ENCODE data around the gene CACNA1S. TPM values are rescaled to one million over a fixed set of nuclear protein-coding genes. Genes with fewer than 3 reads are reported as not detected.

CACNA1S gene
- total RNA-seq = not detected in 2 replicates

- intact Hi-C loops (cut with micrococcal nuclease) = no loop called here
- Mint-ChIP-seq H3K4me3 (no peak within 1 kb of the TSS), H3K36me3 (ENCODE audit: low read depth) (no peaks in the 10 kb centered on the region), H3K27ac (no peak within 1 kb of the TSS), H3K4me1 (peaks cover 4% of the 10 kb centered on the region), H3K9me3 (no peaks in the 10 kb centered on the region), H3K27me3 (peaks cover 37% of the 10 kb centered on the region)
- no peak for DNase-seq
Observed at GRCh38 chr1:201112173-201112731, at the start of gene CACNA1S. Gene CACNA1S (minus strand): TSS chr1:201112426. CDS start chr1:201112339, 87 bp downstream.

DNA sequence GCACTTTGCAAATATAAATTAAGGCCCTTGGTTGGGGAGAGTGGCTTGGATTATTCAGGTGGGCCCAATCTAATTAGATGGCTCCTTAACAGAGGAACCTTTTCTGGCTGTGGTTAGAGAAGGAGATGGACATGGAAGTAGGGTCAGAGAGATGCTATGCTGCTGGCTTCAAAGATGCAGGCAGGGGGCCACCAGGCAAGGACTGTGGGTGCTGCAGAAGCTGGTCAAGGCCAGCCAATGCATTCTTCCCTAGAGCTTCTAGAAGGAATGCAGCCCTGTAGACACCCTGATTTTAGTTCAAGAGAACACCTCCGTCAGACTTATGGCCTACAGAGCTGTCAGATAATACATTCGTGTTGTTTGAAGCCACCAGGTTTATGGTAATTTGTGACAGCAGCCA, 45.7 kb upstream of the CACNA1S start:
- Mint-ChIP-seq H3K36me3 (ENCODE audit: low read depth) (no peaks in the 10 kb centered on the region), H3K4me1 (peaks cover 9% of the 10 kb centered on the region), H3K27me3 (peaks cover 23% of the 10 kb centered on the region), H3K9me3 (no peaks in the 10 kb centered on the region), H3K27ac (no peak overlapping the region), H3K4me3 (no peak overlapping the region)
- no peak for DNase-seq
- intact Hi-C loops (cut with micrococcal nuclease) = no loop called here

GRCh38 chr1:201156819-201157218, 44.6 kb upstream of the CACNA1S start:
- DNase-seq = no peak
- H3K27ac Mint-ChIP-seq = no peak overlapping the region
- intact Hi-C loops (cut with micrococcal nuclease) = no loop called here
- H3K27me3 Mint-ChIP-seq = peaks cover 19% of the 10 kb centered on the region
- peaks cover 1% of the 10 kb centered on the region for H3K36me3 Mint-ChIP-seq (ENCODE audit: low read depth)
- no peak overlapping the region for H3K4me3 Mint-ChIP-seq
- H3K9me3 Mint-ChIP-seq = no peaks in the 10 kb centered on the region
- H3K4me1 Mint-ChIP-seq = peaks cover 13% of the 10 kb centered on the region

GRCh38 chr1:201156346-201156745, 44.1 kb upstream of the CACNA1S start:
- no peak for DNase-seq
- intact Hi-C loops (cut with micrococcal nuclease) = no loop called here
- Mint-ChIP-seq H3K27me3 (peaks cover 19% of the 10 kb centered on the region), H3K27ac (no peak overlapping the region), H3K9me3 (no peaks in the 10 kb centered on the region), H3K4me3 (no peak overlapping the region), H3K36me3 (ENCODE audit: low read depth) (peaks cover 3% of the 10 kb centered on the region), H3K4me1 (peaks cover 13% of the 10 kb centered on the region)

DNA sequence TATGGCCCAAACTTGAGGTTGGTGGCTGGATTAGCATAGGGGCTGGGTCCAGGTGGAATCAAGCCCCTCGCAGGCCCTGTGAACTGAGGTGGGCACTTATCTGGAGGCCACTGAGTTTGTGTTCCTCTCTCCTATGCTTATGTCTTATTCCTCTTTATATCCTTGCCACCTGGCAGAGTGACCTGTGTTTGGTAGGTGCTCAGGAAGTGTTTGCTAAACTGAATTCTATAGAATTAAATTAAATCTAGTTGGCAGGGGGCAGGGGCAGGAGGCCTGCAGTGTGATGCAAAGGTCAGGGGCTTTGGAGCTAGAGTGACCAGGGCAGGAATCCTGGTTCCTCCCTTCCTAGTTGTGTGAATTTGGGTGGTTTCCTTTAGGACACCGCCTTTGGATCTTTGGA, 43.1 kb upstream of the CACNA1S start:
- no peak overlapping the region for H3K4me3 Mint-ChIP-seq
- DNase-seq = no peak
- peaks cover 16% of the 10 kb centered on the region for H3K27me3 Mint-ChIP-seq
- peaks cover 10% of the 10 kb centered on the region for H3K36me3 Mint-ChIP-seq (ENCODE audit: low read depth)
- intact Hi-C loops (cut with micrococcal nuclease) = no loop called here
- H3K9me3 Mint-ChIP-seq = no peaks in the 10 kb centered on the region
- peaks cover 13% of the 10 kb centered on the region for H3K4me1 Mint-ChIP-seq
- H3K27ac Mint-ChIP-seq = no peak overlapping the region

GRCh38 chr1:201154389-201155165, 42.4 kb upstream of the CACNA1S start, which contains the start of gene TMEM9:
Gene TMEM9 (minus strand): TSS chr1:201154474. CDS start chr1:201153923, 551 bp downstream.
- H3K27ac Mint-ChIP-seq = peak within 1 kb of the TSS; percentile 86
- H3K4me1 Mint-ChIP-seq = peaks cover 13% of the 10 kb centered on the region

DNA sequence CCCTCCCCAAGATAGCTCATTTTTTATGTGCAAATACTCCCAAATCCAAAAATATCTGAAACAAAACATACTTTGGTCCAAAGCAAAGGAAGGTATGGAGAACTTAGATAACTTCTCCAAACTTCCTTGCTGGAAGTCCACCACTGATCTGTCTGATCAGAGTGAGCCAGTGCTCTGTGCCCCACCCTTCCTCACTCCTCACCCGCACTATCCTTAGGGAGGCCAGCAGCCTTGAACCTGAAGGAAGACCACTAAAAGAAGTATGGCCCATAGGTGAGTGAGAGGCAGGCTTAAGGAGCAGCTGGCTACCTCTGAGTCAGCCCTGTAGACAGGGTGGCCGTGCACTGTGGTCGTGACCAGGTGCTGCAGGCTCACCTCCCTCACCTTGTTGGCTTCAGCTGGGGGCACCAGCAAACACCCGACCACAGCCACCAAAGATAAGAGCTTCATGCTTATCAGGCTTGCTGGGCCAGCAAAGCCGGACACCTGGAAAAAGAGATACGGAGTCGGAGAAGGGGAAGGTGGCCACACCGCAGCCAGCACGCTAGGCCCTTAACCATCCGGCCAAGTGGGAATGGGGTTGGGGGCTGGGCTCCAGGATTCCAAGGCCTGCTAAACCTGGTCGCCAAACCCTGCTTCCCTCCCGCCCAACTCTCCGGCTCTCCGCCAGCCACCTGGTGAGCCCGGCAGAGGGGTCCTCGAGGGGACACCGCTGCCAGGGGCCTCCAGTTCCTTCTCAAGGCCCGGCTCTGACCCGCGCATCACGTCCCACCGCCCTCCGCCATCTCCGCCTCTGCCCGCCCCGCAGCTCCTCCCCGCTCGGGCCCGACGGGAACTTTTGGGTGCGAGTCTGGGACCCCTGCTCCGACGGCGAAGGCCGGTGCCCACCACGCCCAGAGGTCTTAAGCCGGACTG, 41.5 kb upstream of the CACNA1S start:
- Mint-ChIP-seq H3K9me3 (no peaks in the 10 kb centered on the region), H3K4me3 (peak overlapping the region; percentile 90), H3K4me1 (peaks cover 13% of the 10 kb centered on the region), H3K27me3 (peaks cover 16% of the 10 kb centered on the region), H3K36me3 (ENCODE audit: low read depth) (peaks cover 10% of the 10 kb centered on the region), H3K27ac (peak overlapping the region; percentile 86)
- intact Hi-C loops (cut with micrococcal nuclease) = loop anchor here (1.0 kb wide), 1 partner anchor 18 kb away; no protein-coding TSS in a partner anchor
- no peak for DNase-seq

More at GRCh38 chr1:201154389-201155165, 42.4 kb upstream of the CACNA1S start, which contains the start of gene TMEM9:
- peaks cover 16% of the 10 kb centered on the region for H3K27me3 Mint-ChIP-seq
- peak; percentile 99 for DNase-seq
- H3K4me3 Mint-ChIP-seq = peak within 1 kb of the TSS; percentile 90
- intact Hi-C loops (cut with micrococcal nuclease) = loop anchor here (1.0 kb wide), 1 partner anchor 17 kb away; no protein-coding TSS in a partner anchor
- H3K9me3 Mint-ChIP-seq = no peaks in the 10 kb centered on the region
- peaks cover 10% of the 10 kb centered on the region for H3K36me3 Mint-ChIP-seq (ENCODE audit: low read depth)

DNA sequence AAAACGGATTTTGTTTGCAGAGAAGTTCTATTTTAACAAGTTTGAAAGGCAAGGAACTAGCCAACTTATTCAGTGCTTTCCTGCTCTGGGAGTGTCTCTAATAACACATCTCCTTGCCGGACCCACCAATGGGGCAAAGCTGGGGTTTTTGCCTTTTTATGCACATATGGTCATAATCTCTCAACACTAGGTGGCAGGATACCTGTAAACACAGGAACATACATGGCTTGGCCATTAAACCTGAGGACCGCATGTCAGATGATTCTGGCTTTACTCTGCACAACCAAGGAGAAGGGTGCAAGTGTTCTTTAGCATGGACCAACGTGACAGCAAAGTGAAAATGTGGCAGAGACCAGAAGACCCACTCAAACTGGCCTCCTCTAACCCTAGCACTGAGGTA, 37.2 kb upstream of the CACNA1S start:
- H3K4me1 Mint-ChIP-seq = peaks cover 8% of the 10 kb centered on the region
- DNase-seq = peak; percentile 63
- intact Hi-C loops (cut with micrococcal nuclease) = loop anchor here (1.0 kb wide), 1 partner anchor 74 kb away; no protein-coding TSS in a partner anchor
- H3K4me3 Mint-ChIP-seq = no peak overlapping the region
- H3K36me3 Mint-ChIP-seq (ENCODE audit: low read depth) = peaks cover 12% of the 10 kb centered on the region
- H3K27ac Mint-ChIP-seq = no peak overlapping the region
- H3K9me3 Mint-ChIP-seq = no peaks in the 10 kb centered on the region
- H3K27me3 Mint-ChIP-seq = peaks cover 1% of the 10 kb centered on the region

DNA sequence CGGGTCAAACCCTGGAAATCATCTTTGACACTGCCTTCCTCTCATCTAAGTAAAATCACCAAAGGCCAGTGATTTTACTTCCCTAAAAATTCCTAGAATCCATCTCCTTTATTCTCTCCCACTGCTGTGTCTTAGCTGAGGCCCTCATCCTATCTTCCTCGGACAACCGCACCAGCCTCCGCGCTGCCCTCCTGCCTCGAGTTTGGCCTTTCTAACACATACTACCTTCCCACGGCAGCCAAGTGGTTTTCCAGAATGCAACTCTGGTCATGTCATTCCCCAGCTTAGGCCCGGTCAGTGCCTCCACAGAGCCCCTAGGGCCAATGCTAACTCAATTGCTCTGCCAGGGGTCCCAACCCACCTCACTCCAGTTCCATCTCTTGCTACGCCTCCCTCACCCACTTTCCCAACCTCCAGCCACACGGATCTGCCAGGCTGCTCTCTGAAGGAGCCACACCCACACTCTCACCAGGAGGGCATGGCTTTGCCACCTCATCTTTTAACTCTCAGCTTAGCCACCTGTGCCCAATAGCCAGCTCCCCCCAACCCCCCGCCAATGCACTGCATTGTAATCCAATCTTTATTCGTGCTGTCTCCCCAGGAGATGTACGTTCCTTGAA, 35.3 kb upstream of the CACNA1S start:
- DNase-seq = no peak
- no peaks in the 10 kb centered on the region for H3K27me3 Mint-ChIP-seq

GRCh38 chr1:201146626-201147390, 34.6 kb upstream of the CACNA1S start:
- H3K36me3 Mint-ChIP-seq (ENCODE audit: low read depth) = peaks cover 20% of the 10 kb centered on the region
- no peaks in the 10 kb centered on the region for H3K4me1 Mint-ChIP-seq
- no peaks in the 10 kb centered on the region for H3K9me3 Mint-ChIP-seq
- H3K27me3 Mint-ChIP-seq = no peaks in the 10 kb centered on the region
- intact Hi-C loops (cut with micrococcal nuclease) = no loop called here
- H3K4me3 Mint-ChIP-seq = no peak overlapping the region
- no peak for DNase-seq
- no peak overlapping the region for H3K27ac Mint-ChIP-seq

More for the DNA sequence above, 35.3 kb upstream of the CACNA1S start:
- no peak overlapping the region for H3K4me3 Mint-ChIP-seq
- no peak overlapping the region for H3K27ac Mint-ChIP-seq
- intact Hi-C loops (cut with micrococcal nuclease) = no loop called here
- peaks cover 21% of the 10 kb centered on the region for H3K36me3 Mint-ChIP-seq (ENCODE audit: low read depth)
- no peaks in the 10 kb centered on the region for H3K9me3 Mint-ChIP-seq
- peaks cover 2% of the 10 kb centered on the region for H3K4me1 Mint-ChIP-seq

- Mint-ChIP-seq H3K4me1 (no peaks in the 10 kb centered on the region), H3K27me3 (no peaks in the 10 kb centered on the region), H3K36me3 (ENCODE audit: low read depth) (peaks cover 13% of the 10 kb centered on the region), H3K9me3 (no peaks in the 10 kb centered on the region), H3K4me3 (no peak overlapping the region), H3K27ac (no peak overlapping the region)
- no peak for DNase-seq
- intact Hi-C loops (cut with micrococcal nuclease) = no loop called here
Observed at GRCh38 chr1:201145816-201146215, 33.6 kb upstream of the CACNA1S start.

- Mint-ChIP-seq H3K36me3 (ENCODE audit: low read depth) (peaks cover 11% of the 10 kb centered on the region), H3K27me3 (no peaks in the 10 kb centered on the region), H3K4me1 (no peaks in the 10 kb centered on the region), H3K4me3 (no peak overlapping the region), H3K9me3 (no peaks in the 10 kb centered on the region), H3K27ac (no peak overlapping the region)
- no peak for DNase-seq
- intact Hi-C loops (cut with micrococcal nuclease) = no loop called here
Observed at GRCh38 chr1:201145132-201145531, 32.9 kb upstream of the CACNA1S start.

- intact Hi-C loops (cut with micrococcal nuclease) = no loop called here
- Mint-ChIP-seq H3K9me3 (no peaks in the 10 kb centered on the region), H3K36me3 (ENCODE audit: low read depth) (peaks cover 11% of the 10 kb centered on the region), H3K27me3 (no peaks in the 10 kb centered on the region), H3K27ac (no peak overlapping the region), H3K4me1 (no peaks in the 10 kb centered on the region), H3K4me3 (no peak overlapping the region)
- DNase-seq = no peak
Observed at GRCh38 chr1:201144701-201145100, 32.5 kb upstream of the CACNA1S start.
